GM23248 (cell line): ENCODE measurements around the gene PAFAH1B2. TPM values are rescaled to one million over a fixed set of nuclear protein-coding genes. Genes with fewer than 3 reads are reported as not detected.

Experiments
- DNase-seq: peaks from one replicate; pipeline ENCODE4 v3.0.0-alpha.2; 2015
- H2AFZ ChIP-seq: fragments of 200-600 bp; sonication (generic); 2 replicates; pipeline ENCODE4 v1.6.1; 2016; ENCODE audit warnings: antibody characterized with exemption
- H3F3A ChIP-seq: fragments of 200-600 bp; sonication (generic); 2 replicates; pipeline ENCODE4 v1.6.1; 2016; ENCODE audit warnings: mild to moderate bottlenecking, antibody characterized with exemption, mixed run types; ENCODE audit not compliant: insufficient read depth
- H3K27ac ChIP-seq: fragments of 200-600 bp; sonication (generic); 2 replicates; pipeline ENCODE4 v1.5.1; 2016; ENCODE audit warnings: mild to moderate bottlenecking
- H3K27me3 ChIP-seq: fragments of 200-600 bp; sonication (generic); replicated peaks from 2 replicates; pipeline ENCODE4 v1.6.1; 2016; ENCODE audit warnings: mild to moderate bottlenecking; ENCODE audit not compliant: insufficient read depth
- H3K36me3 ChIP-seq: fragments of 200-600 bp; sonication (generic); 2 replicates; pipeline ENCODE4 v1.6.1; 2016; ENCODE audit warnings: low read depth, mild to moderate bottlenecking
- H3K4me1 ChIP-seq: fragments of 200-600 bp; sonication (generic); 2 replicates; pipeline ENCODE4 v1.6.1; 2016; ENCODE audit warnings: mild to moderate bottlenecking; ENCODE audit not compliant: insufficient read depth
- H3K4me2 ChIP-seq: fragments of 200-600 bp; sonication (generic); one replicate; pipeline ENCODE4 v1.6.1; 2016; ENCODE audit warnings: mild to moderate bottlenecking; ENCODE audit not compliant: unreplicated experiment
- H3K4me3 ChIP-seq: fragments of 200-600 bp; sonication (generic); 2 replicates; pipeline ENCODE4 v1.5.1; 2016; ENCODE audit warnings: mild to moderate bottlenecking
- H3K79me2 ChIP-seq: fragments of 200-600 bp; sonication (generic); 2 replicates; pipeline ENCODE4 v1.6.1; 2016; ENCODE audit warnings: mild to moderate bottlenecking; ENCODE audit not compliant: insufficient read depth
- H3K9ac ChIP-seq: fragments of 200-600 bp; sonication (generic); 2 replicates; pipeline ENCODE4 v1.6.1; 2016; ENCODE audit warnings: mild to moderate bottlenecking
- H3K9me2 ChIP-seq: fragments of 200-600 bp; sonication (generic); 2 replicates; pipeline ENCODE4 v1.6.1; 2016; ENCODE audit warnings: mixed run types, mild to moderate bottlenecking, moderate library complexity; ENCODE audit not compliant: insufficient read depth
- H3K9me3 ChIP-seq: fragments of 200-600 bp; sonication (generic); one replicate; pipeline ENCODE4 v1.6.1; 2017; ENCODE audit warnings: low read depth
- H4K20me1 ChIP-seq: fragments of 200-600 bp; sonication (generic); 2 replicates; pipeline ENCODE4 v1.6.0; 2016; ENCODE audit not compliant: insufficient read depth
- EZH2 ChIP-seq: fragments of 200-600 bp; sonication (generic); IDR thresholded peaks from 2 replicates; pipeline ENCODE4 v1.6.1; 2018; ENCODE audit warnings: antibody characterized with exemption, mild to moderate bottlenecking; ENCODE audit not compliant: insufficient read depth, poor library complexity, severe bottlenecking
- EZH2phosphoT487 ChIP-seq: fragments of 200-600 bp; sonication (generic); IDR thresholded peaks from 2 replicates; pipeline ENCODE4 v1.6.1; 2018; ENCODE audit warnings: antibody characterized with exemption, moderate library complexity, mild to moderate bottlenecking, low read depth; ENCODE audit not compliant: insufficient read depth
- WGBS, 2 experiments: methylation state at CpG; one replicate each; pipeline ENCODE4 v1.1.6; 2015 to 2017; ENCODE audit warnings: low lambda C conversion rate in 2 of 2, low coverage in 1 of 2; ENCODE audit errors: missing lambda C conversion rate in 2 of 2; 5-methylcytosine and 5-hydroxymethylcytosine counted together
- in situ Hi-C: fragments of 300-500 bp; cut with MboI; formaldehyde crosslinking; loops from 2 replicates; pipeline ENCODE4 v1.15.0; 2020
- polyA plus RNA-seq: library from polyadenylated mRNA; unstranded; fragments of >200 nt; fragmentation: Nextera tagmentation; extraction: Ambion mirVana; gene quantifications from 2 replicates; pipeline ENCODE4 v1.2.1, GENCODE V29; 2016
- total RNA-seq: library from RNA; depleted of rRNA; stranded (reverse); fragments of >200 nt; shearing (Covaris generic); gene quantifications from 2 replicates; pipeline ENCODE4 v1.2.3, GENCODE V29; 2014

Gene PAFAH1B2
- total and polyA plus RNA-seq, 2 experiments from 2014 or later: 116 to 140 TPM

DNA sequence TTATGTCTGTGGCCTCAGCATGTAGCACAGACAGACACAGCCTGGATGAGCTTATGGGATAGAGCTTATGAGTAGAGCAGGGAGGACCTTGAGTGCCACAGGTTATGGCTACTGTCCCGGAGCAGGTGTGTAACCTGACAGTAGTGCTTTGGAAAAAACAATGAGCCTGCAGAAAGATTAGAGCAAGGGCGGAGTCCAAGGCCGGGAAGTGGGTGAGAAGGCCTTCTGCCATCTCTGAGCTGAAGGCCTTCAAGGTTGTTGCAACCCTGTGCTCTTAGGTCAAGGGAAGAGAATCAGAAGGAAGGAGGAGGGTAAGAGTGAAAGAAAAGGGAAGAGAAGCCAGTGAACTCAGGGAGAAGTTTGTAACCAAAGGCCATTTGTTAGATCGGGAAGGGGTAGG is 51.2 kb downstream of the PAFAH1B2 start:
- H3K27ac ChIP-seq: no peak overlapping the region
- TF ChIP-seq EZH2phosphoT487: no peak
- no peak for TF ChIP-seq EZH2
- H3K9me2 ChIP-seq: no peaks in the 10 kb centered on the region
- H3K4me1 ChIP-seq: peaks cover 10% of the 10 kb centered on the region
- no peaks in the 10 kb centered on the region for H3K36me3 ChIP-seq
- no peak overlapping the region for H3K4me2 ChIP-seq
- WGBS, 2 experiments: 95 to 100% methylated on average over 4 of the region's 4 CpGs
- in situ Hi-C loops: no loop called here
- H3F3A ChIP-seq: peaks cover 2% of the 10 kb centered on the region; the same call in 1 of the 2 replicates
- H3K27me3 ChIP-seq: no peaks in the 10 kb centered on the region
- no peak overlapping the region for H3K4me3 ChIP-seq
- H3K9ac ChIP-seq: no peak overlapping the region
- DNase-seq: no peak
- H3K79me2 ChIP-seq: peaks cover 30% of the 10 kb centered on the region
- H3K9me3 ChIP-seq: no peaks in the 10 kb centered on the region
- H4K20me1 ChIP-seq: no peaks in the 10 kb centered on the region
- H2AFZ ChIP-seq: no peak overlapping the region

DNA sequence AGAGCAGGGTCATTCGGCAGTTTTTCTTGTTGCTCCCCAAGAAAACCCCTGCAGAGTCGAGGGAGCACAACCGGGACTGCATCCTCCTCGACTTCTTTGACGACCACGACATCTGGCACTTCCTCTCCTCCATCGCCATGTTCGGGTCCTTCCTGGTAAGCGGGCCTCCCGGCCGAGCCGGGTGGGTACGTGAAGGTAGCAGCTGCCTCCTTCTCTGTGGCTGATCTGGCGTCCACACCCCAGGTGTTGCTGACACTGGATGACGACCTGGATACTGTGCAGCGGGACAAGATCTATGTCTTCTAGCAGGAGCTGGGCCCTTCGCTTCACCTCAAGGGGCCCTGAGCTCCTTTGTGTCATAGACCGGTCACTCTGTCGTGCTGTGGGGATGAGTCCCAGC is 51.7 kb downstream of the PAFAH1B2 start:
- WGBS, 2 experiments: 98% methylated on average over 19 of the region's 19 CpGs
- in situ Hi-C loops: no loop called here
- H3K36me3 ChIP-seq: no peaks in the 10 kb centered on the region

DNA sequence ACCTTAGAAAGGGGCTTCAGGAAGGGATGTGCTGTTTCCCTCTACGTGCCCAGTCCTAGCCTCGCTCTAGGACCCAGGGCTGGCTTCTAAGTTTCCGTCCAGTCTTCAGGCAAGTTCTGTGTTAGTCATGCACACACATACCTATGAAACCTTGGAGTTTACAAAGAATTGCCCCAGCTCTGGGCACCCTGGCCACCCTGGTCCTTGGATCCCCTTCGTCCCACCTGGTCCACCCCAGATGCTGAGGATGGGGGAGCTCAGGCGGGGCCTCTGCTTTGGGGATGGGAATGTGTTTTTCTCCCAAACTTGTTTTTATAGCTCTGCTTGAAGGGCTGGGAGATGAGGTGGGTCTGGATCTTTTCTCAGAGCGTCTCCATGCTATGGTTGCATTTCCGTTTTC is 52.9 kb downstream of the PAFAH1B2 start:
- in situ Hi-C loops: no loop called here
- TF ChIP-seq EZH2phosphoT487 (no peak), EZH2 (no peak)
- H3K27ac ChIP-seq: no peak overlapping the region
- H3K27me3 ChIP-seq: no peaks in the 10 kb centered on the region
- H3K79me2 ChIP-seq: peaks cover 48% of the 10 kb centered on the region
- H3K9me2 ChIP-seq: no peaks in the 10 kb centered on the region
- H3F3A ChIP-seq: peaks cover 16% of the 10 kb centered on the region
- peaks cover 22% of the 10 kb centered on the region for H3K4me1 ChIP-seq
- no peak overlapping the region for H3K4me2 ChIP-seq
- no peaks in the 10 kb centered on the region for H3K36me3 ChIP-seq
- no peak overlapping the region for H3K4me3 ChIP-seq
- no peaks in the 10 kb centered on the region for H3K9me3 ChIP-seq
- H3K9ac ChIP-seq: no peak overlapping the region
- DNase-seq: no peak
- no peaks in the 10 kb centered on the region for H4K20me1 ChIP-seq
- H2AFZ ChIP-seq: no peak overlapping the region
- WGBS, 2 experiments: 90 to 93% methylated on average over 7 of the region's 7 CpGs

More for the DNA sequence above, 51.7 kb downstream of the PAFAH1B2 start:
- Histone ChIP-seq H3K27ac (no peak overlapping the region), H3K9ac (no peak overlapping the region), H3K79me2 (peaks cover 35% of the 10 kb centered on the region), H2AFZ (no peak overlapping the region), H3K27me3 (no peaks in the 10 kb centered on the region), H3K4me3 (no peak overlapping the region), H4K20me1 (no peaks in the 10 kb centered on the region), H3K4me1 (peaks cover 10% of the 10 kb centered on the region), H3K9me3 (no peaks in the 10 kb centered on the region), H3K4me2 (no peak overlapping the region), H3F3A (peaks cover 7% of the 10 kb centered on the region), H3K9me2 (no peaks in the 10 kb centered on the region)
- DNase-seq: no peak
- TF ChIP-seq EZH2: no peak
- TF ChIP-seq EZH2phosphoT487: no peak

DNA sequence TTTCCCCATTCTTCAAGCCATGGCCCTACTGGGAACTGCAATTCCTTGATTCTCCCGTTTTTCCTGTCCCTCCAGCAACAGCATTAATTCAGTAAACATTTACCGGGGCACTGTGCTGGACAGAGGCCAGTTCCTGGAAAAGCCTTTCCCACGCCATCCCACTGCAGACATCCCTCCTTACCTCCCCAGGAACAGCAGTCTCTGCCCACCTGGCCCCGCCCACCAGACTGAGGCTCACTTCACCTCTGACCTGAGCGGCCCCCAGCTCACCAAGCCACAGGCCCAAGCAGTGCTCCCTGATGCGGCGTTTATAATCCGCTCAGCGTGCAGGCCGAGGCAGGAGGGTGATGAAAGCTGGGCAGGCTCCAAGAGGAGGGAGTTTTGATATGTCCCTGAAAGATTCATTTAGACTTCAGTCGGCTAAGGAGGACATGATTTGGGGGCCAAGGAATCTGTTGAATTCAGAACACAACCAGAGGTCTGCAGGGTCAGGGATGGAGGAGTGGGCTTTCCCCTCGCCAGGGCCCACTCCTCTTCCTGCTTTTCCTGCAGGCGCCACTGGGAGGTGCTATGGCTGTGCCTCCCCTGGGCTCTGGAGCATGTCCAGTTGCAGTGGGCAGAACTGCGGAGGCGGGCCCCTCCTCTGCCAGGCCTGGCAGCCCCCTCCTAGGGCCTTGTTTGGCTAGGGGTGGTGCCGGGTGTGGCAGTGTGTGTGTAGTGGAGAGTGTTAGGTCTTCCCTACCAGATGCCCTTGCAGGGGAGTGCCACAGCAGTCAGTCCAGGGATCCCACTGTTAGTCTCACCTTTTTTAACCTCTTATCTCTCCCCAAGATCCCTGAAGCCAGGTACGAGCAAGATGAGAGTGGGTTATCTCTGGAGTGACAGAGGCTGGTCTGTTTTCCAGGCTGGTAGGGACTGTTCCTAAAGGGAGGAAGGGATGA is 53.7 kb downstream of the PAFAH1B2 start:
- in situ Hi-C loops: no loop called here
- H3K9ac ChIP-seq: peak overlapping the region; percentile 79
- no peak for DNase-seq
- H3K79me2 ChIP-seq: peaks cover 56% of the 10 kb centered on the region
- no peaks in the 10 kb centered on the region for H3K27me3 ChIP-seq
- no peaks in the 10 kb centered on the region for H3K9me2 ChIP-seq
- TF ChIP-seq EZH2 (no peak), EZH2phosphoT487 (no peak)
- H2AFZ ChIP-seq: no peak overlapping the region
- H3K4me2 ChIP-seq: peak overlapping the region; percentile 78
- WGBS, 2 experiments: 90 to 93% methylated on average over 17 of the region's 17 CpGs
- peak overlapping the region; percentile 87 for H3K4me3 ChIP-seq
- peaks cover 24% of the 10 kb centered on the region for H3F3A ChIP-seq
- H3K4me1 ChIP-seq: peaks cover 27% of the 10 kb centered on the region
- H3K27ac ChIP-seq: peak overlapping the region; percentile 53
- H4K20me1 ChIP-seq: no peaks in the 10 kb centered on the region
- no peaks in the 10 kb centered on the region for H3K9me3 ChIP-seq
- no peaks in the 10 kb centered on the region for H3K36me3 ChIP-seq
